HG02885 (cell line): ENCODE data around the gene ACOXL.

ENCODE experiments used
- ATAC-seq: cut with Tn5 transposase; IDR thresholded peaks from one replicate; pipeline ENCODE4 v1.9.1; 2021; ENCODE audit warnings: mild to moderate bottlenecking; ENCODE audit not compliant: unreplicated experiment, poor library complexity

The ACOXL gene

DNA sequence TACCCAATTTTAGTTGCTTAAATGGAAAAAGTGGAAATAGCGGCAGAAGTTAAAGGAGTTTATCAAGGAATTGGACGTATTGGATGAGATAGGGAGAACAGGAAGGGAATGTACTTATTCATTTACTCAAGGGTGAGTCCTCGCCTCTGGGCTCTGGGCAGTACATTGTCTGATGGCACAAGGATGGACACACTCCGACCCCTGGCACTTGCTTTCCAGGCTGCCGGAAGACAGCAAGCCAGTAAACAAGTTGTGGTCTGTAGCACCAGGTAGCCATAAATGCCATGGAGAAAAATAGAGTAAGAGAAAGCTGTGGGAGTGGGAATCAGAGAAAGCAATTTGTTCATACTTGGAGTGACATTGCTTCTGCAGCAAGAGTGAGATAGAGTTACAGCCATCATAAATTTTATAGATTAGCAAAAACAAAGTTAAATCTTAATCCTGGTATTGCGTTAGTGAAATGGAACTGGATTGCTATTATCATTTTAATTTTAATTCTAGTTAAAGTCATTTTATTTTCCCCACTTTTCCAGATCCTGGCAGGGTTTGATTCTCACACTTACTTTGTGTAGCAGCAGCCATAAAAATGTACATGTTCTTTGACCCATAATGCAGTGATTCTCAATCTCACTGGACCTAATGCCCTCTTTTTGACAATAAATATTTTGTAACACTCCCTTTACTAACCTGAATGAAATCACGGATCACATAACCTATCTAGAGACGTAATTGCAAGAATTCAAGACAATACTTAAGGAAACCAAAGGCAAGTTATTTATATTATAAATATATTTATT lies 252.5 kb downstream of the ACOXL start:
- ATAC-seq: no peak

- ATAC-seq: no peak
Observed at GRCh38 chr2:110990440-110990839, 258.1 kb downstream of the ACOXL start.

DNA sequence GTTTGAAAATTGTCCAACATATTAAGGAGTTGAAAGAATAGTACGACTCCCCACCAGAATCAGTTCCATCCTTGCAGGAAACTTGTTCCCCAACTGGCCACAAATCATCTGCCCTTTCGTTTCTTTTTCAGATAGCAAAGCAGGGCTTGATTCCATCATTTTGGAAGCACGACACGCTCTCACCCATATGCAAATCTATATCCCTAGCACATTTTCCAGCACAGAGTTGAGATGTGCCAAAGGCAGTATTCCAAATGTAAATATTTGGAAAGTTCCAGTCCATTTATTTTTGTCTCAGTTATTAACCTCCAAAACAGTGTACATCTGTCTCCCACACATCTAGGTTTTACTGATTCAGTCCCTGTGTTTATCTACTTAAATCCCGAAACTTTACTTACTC lies 259.5 kb downstream of the ACOXL start:
- ATAC-seq: no peak

GRCh38 chr2:110992886-110993285 lies 260.5 kb downstream of the ACOXL start:
- no peak for ATAC-seq

DNA sequence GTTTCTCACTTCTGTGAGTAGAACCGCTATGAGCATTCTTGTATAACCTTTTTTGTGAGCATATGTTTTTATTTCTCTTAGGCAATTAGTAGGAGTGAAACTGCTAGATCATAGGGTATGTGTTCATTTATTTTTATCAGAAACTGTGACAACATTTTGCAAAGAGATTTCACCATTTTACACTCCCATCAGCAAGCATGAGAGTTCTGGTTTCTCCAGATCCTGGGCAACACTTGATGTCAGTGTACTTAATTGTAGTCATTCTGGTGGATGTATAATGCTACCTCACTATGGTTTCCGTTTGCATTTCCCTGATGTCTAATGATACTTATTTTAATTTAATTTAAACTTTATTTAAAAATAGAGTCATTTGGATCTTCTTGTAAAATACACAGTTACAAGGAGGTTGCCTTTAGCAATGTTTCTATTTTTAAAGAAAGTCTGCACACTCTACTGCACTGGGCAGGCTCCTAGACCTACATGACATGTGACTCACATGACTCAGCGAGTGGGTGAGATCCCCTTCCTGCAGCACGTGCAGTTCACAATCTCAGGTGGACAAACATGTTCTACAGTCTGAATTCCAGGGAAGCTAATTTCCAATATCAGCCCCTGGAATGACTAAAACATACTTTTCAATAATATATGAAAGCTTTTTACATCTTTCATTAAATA lies 261.3 kb downstream of the ACOXL start:
- no peak for ATAC-seq

DNA sequence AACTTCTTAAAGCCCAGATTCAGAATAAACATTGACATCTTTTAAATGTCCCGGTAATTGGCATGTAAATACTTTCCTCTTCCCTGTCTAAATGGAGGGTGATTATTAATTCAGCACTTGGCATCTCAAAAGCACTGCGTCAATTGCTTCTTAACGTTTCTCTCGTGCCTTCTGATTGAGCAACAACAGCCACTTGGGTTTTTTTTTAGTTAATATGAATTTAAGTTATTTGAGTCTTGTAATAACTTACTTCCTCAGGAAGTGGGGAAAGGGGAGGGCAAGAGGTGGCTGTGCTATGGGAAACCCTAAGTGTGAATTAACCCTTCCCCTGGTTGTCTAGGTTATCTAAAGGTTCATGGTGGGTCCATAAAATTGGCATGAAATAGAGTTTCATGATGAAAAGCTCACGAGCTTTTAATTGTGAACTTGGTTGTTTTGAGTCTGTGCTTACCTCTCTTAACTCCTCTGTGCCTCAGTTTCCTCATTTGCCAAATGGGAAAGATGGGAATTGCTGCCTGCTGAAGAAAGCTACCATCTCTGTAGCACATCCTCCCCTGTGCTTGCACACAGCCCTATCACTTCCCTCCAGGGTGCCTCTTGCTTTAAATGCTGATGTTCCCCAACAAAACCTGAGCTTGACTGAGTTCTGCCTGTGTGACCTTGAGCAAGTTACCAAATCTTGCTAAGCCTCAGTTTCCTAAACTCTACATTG lies 262.0 kb downstream of the ACOXL start:
- ATAC-seq: no peak

DNA sequence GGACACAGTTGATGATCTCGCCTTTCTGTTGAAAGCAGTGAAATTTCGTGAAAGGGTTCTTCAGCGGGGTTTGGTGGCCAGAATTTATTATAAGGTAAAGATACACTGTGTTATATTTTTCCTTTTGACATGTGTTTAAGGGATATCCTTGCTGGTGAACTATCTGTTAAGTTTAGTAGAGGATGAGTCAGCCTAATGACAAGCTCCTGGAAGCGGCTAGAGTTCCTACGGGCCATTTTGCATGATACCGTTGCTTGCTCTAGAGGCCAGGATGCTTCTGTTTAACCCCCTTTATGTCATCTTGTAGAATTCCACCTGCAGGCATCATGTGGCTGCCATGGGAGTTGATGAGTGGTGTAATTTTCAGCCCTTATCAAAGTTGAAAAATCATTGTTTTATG lies 263.5 kb downstream of the ACOXL start:
- no peak for ATAC-seq

DNA sequence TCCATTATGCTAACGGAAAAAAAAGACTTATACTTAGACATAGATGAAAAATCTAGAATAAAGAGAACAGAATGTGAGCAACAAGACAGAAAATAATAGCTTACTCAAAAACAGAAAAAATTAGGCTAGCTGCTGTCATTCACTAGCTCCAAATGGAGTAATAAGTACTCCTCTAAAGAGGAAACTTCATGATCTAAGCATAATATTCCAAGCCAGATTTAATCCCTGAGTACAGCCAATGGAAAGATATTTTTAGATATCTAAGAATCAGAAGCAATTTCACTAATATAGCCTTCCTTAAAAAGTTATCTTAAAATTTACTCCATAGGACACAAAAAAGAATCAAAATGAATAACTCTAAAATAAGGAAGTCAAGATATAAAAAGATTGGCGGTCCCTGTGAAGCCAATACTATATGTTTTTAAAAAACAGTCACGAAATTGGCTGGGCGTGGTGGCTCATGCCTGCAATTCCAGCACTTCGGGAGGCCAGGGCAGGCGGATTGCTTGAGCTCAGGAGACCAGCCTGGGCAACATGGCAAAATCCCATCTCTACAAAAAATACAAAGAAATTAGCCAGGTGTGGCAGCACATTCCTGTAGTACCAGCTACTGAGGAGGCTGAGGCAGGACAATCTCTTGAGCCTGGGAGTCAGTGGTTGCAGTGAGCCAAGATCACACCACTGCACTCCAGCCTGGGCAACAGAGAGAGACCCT lies 265.1 kb downstream of the ACOXL start:
- ATAC-seq: no peak

DNA sequence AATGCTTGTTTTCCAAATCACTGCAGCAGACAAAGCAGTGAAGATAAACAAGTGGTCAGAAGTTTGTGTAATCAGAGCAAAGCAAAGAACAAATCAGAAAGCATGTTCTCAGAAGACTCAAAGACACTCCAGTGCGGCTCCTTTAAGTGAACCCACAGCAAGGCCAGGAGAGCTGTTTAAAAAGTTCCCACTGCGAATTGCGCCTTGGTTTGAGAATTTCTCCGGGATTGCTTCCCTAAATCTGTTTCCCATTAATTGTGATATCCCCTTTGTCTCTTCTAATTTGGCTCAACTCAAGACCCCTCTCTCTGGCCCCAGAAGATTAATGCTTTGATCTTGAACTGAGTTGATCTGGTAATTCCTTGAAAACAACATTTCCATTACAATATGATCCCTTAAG lies 265.9 kb downstream of the ACOXL start:
- ATAC-seq: no peak

DNA sequence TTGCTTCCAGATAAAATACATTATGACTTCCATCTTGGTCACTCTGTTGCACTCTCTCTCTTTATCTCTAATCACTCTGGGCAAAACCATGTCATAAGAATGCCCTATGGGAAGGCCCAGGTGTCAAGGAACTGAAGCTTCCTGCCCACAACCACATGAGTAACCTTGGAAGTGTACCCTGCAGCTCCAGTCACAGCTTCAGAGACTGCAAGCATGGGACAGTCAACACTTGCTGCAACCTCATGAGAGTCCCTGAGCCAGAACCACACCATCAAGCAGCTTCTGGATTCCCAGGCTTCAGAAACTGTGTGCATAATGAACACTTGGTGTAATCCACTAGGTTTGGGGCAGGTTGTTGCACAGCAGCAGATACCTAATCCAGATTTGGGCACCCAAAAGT lies 267.3 kb downstream of the ACOXL start:
- no peak for ATAC-seq

DNA sequence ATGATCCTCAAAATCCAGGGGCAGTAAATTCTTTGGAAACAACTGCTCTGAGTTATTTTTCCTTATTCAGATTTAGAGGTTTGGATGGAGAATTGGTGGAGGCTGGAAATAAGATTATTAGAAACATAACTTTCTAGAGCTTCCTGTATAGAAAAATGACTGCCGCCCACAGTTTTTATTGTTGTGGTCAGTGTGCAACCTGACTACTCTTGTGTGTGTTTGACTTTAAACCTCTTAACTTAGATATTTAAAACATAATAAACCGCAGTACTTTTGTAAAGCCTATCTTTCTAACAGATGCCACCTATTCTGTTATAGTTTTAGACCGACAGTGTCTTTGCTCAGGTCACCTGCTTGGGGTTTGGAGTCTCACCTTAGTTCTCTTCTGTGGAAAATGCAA lies 272.9 kb downstream of the ACOXL start:
- no peak for ATAC-seq

GRCh38 chr2:111005821-111006220 lies 273.4 kb downstream of the ACOXL start:
- ATAC-seq: no peak

DNA sequence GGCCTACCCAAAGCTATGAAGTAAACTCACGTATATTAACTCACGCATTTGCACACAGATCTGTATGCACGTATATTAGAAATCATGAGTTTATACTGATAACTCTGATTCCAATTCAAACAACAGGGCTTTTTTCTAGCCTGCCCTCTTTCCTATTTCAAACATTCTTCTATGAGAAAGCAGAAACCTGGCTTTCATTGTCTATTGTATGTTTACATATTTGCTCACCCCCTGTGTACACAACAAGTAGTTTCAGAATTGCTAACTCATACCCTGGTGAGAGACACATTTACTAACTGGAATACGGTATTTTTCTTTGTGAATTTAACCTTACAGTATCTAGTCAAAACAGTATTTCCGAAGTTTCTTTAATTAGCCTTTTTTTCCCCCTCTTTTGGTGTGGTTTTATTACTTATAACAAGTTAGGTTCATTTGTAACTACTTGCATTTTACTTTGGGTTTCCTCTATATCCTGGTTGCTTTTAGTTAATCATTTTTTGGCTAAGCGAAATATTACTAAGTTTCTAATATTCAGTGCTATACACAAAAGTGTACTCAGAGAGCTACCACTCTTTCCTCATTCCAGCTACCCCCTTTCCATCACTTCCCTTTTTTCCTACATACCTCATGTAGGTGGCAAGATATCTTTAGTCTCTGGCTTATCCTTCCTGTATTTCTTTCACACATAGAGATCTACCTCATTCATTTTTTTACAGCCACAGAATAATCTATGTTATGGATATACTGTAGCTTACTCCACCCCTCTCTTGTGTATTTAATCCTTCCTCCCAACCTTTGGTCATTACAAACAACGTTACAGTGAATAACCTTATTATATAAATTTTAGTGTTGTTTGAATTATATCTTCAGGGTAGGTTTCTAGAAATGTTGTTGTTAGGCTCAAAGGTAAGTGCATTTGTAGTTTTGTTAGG lies 275.6 kb downstream of the ACOXL start:
- no peak for ATAC-seq

DNA sequence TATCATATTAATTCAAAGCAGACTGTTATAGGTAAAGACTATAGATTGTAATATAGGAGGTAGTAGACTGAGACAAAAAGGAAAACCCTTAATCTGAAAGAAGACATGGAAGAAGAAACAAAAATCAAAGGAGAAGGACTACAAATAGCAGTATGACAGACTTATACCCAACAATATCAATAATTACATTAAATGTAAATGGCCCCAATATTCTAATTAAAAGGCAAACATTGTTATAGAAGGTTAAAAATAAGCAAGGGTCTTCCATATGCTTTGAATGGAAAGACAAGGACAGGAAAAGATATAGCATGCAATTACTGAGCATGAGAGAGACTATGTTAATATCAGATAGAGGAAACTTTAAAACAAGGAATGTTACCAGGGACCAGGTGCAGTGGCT lies 278.8 kb downstream of the ACOXL start:
- ATAC-seq: no peak

GRCh38 chr2:111015283-111015995 lies 283.1 kb downstream of the ACOXL start:
- no peak for ATAC-seq

DNA sequence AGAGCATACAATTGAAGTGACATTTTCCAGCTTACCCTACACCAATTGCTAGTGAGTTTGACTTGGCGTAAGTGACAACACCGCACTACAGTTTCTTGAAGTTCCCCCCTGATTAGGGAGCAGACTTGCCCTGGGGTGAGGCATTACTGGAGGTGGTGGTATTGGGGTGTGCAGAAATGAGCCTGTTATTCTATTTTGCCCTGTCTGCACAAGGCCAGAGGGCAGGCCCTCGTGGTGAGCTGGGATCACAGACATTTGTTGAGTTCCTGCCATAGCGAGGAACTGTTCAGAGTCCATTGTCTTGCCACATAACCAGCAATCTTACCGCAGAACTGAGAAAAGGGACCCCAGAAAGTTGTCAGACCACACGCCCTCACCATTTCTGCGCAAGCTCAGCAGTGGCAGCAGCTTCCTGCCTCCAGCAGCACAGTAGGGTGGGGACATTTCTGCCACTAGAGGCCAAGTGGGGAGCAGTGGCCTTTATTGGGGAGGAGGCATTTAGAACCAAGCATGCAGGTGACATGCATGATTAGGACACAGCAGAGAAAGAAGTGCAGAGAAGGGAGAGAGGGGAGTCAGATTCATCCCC lies 284.8 kb downstream of the ACOXL start:
- no peak for ATAC-seq

DNA sequence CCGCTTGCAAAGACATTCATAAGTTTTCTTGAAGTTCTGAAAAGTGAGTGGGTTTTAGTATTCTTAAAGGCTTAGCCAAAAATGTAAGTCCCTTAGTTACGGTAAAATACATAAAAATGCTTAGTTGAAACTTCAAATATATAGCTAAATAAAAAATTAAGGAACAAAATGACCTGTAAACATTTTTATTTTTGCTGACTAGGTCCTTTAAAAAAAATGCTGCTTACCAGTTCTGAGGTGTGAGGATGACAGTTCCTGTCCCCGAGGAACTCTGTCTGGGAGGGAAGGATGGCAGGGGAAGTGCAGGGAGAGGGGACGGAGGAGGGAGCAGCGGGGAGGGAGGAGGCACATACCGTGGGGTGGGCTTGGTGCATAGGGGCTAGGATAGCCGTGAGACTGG lies 285.5 kb downstream of the ACOXL start:
- ATAC-seq: no peak

- ATAC-seq: no peak
Observed at GRCh38 chr2:111019381-111019780, 287.0 kb downstream of the ACOXL start.

DNA sequence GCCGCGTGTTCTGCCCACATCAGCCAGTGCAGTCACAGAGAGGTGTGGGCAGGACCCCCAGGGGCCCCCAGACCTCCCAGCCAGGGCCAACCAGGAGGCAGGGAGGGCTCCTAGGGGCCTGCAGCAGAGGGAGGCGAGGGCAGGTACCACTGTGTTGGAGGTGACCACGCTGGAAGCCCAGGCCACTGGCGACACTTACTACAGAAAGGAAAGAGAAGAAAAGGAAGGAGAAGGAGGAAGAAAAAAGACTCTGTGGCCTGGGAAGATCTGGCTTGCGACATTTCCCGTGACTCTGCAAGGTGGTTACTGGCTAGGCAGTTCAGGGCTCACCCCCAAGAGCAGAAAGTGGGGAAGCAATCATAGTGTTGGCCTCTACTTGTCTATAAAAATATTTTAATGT lies 290.3 kb downstream of the ACOXL start:
- ATAC-seq: no peak
